Fibroblast of skin of scalp (primary cell): Measurements from ENCODE around the gene EIF4A2. TPM values are rescaled to one million over a fixed set of nuclear protein-coding genes. Genes with fewer than 3 reads are reported as not detected.
A peak's percentile ranks its signal among the peaks of the same experiment; 100 is the strongest.

Source experiments
- DNase-seq: peaks from one replicate; pipeline ENCODE4 v3.0.0-alpha.2; 2013
- polyA plus RNA-seq, 2 experiments: library from polyadenylated mRNA; unstranded; fragments of 120-200 nt; gene quantifications; one replicate each; pipeline ENCODE4 v1.2.1, GENCODE V29; 2013; ENCODE audit not compliant: insufficient read length in 2 of 2

The EIF4A2 gene
- 270 TPM for polyA plus RNA-seq (2013, experiment 1 of 2; ENCODE audit: insufficient read length)
- 286 TPM for polyA plus RNA-seq (2013, experiment 2 of 2; ENCODE audit: insufficient read length)

DNA sequence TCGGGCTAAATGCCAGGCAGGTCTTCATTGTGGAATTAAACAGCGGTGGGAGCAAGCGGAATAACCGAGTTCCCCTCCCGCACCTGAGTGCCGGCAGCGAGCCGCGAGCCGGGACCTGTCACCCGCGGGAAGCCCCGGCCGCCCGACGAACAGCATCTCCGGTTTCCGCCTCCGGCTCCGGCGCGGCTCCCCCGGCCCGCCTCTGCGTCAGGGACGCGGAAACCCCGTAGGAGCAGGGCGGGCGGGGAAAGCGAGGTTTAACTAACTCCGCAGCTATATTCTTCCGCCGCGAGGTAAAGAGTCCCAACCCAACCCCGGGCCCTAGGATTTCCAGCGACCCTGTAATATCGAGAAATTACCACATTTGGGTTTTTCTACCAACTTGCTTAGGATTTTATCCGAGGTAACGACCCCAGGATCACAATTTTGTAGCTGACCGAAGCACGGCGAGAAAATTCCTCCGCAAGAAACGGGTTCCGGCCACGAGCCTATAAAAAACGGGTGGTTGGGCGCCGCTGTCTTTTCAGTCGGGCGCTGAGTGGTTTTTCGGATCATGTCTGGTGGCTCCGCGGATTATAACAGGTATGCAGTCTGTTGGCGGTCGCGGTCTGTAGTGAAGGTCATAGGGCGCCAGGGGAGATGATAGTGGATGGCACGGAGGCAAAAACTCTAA, at the start of gene EIF4A2:
Gene EIF4A2 (plus strand): TSS at position 520 of the 673 bp plus-strand sequence. CDS start 34 bp downstream, at position 554.
- DNase-seq: peak; percentile 92

- no peak for DNase-seq
Measured at GRCh38 chr3:186742618-186743380, 40.6 kb upstream of the EIF4A2 start.

DNA sequence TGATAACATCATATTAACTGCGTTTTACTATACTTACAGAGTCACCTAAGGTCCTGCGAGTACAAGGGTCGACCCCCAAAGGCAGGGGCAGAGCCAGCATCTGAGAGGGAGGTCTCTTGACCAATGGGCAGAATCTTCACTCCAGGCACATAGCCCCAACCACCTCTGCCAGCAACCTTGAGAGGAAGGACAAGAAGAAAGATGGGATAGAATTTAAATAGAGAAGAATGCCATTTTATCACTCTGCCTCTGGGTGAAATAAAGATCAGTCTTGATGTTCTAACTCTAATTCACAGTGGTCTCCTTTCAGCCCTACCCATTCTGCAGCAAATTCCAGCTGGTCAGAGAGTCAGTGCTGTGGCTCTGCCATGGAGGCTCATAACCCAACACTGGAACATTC, 39.7 kb upstream of the EIF4A2 start:
- DNase-seq: no peak

DNA sequence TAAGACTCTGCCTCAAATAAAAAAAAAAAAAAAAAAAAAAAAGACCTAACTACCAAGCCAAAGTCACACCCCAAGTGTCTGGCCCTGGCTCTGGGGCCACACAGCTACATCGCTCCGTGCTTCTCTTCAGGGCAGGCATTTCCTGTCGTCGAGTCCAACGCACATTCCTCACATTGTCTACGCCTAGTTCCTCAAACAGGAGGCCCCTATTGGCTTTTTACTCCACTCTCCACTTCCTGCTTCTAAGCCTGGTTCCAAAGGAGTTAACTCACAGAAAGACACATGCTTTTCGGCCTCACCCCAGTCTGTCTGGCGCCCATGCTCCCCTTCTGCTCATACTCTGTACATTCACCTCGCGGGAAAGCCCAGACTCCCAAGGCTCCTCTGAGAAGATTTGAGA, 37.4 kb upstream of the EIF4A2 start:
- DNase-seq: peak; percentile 90

DNA sequence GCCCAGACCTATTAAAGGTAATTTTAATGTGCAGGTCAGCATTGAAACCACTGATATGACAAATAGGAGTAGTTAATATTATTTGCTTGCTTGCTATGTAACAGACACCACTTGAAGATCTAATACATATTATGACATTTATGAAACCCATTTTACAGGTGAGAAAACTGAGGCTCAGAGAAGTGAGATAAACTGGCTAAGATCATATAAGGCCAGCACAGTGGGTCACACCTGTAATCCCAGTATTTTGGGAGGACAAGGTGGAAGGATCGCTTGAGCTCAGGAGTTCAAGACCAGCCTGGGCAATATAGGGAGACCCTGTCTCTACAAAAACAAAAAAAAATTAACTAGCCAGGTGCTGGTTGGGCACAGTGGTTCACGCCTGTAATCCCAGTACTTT, 33.1 kb upstream of the EIF4A2 start:
- no peak for DNase-seq

DNA sequence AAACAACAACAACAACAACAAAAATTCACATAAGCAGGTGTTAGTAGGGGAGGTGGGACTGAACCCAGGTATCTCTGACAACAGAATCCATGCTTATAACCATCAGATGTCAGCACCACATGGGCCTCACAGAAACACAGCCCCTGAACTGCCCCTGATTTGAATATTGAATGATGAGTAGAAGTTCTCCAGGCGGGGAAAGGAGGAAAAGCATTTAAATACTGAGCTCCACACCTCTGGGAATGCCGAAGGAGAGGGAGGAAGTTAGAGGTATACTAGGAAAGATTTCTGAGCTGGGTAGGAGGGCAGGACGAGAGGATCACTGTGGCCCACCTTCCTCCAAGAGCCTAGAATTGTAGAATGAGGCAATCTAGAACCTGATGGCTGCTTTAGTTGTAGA, 31.9 kb upstream of the EIF4A2 start:
- no peak for DNase-seq

GRCh38 chr3:186754006-186754405, 29.4 kb upstream of the EIF4A2 start:
- DNase-seq: no peak

- DNase-seq: no peak
Measured at GRCh38 chr3:186754871-186755270, 28.5 kb upstream of the EIF4A2 start.

DNA sequence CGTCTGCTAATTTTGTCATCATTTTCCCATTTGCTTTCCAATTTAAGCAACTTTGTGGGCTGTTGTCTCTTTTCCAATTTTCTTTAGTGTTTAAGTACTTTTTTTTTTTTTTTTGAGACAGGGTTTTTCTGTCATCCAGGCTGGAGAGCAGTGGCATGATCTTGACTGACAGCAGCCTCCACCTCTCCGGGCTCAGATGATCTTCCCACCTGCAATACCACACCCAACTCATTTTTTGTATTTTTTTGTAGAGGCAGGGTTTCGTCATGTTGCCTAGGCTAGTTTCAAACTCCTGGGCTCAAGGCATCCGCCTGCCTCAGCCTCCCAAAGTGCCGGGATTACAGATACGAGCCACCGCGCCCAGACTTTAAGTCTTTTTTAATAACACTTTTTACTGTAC, 26.2 kb upstream of the EIF4A2 start:
- DNase-seq: no peak

DNA sequence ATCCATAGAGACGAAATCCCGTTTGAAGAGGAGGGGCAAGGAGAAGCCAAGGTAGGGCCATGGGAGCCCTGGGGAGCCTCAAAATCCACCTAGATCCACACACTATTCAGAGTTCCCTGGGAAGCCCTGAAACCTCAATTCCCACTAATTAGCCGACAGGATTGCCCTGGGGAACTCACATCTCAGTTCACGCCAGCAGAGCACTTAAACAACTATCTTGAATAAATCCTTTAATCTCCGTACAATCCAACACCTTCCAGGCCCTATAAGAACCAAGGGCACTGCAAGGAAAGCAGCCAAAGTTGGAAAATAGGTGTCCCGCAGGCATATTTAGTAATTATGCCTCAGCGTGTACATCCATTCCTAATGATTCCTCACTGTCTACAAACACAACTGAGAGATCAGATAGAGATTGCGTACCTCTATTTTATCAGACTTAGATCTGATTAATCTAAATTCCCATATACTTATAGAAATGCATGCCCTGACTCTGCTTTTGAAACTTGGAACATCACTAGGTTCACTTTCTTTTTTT, 25.6 kb upstream of the EIF4A2 start:
- DNase-seq: no peak

GRCh38 chr3:186759231-186759930, 24.0 kb upstream of the EIF4A2 start:
- DNase-seq: no peak

DNA sequence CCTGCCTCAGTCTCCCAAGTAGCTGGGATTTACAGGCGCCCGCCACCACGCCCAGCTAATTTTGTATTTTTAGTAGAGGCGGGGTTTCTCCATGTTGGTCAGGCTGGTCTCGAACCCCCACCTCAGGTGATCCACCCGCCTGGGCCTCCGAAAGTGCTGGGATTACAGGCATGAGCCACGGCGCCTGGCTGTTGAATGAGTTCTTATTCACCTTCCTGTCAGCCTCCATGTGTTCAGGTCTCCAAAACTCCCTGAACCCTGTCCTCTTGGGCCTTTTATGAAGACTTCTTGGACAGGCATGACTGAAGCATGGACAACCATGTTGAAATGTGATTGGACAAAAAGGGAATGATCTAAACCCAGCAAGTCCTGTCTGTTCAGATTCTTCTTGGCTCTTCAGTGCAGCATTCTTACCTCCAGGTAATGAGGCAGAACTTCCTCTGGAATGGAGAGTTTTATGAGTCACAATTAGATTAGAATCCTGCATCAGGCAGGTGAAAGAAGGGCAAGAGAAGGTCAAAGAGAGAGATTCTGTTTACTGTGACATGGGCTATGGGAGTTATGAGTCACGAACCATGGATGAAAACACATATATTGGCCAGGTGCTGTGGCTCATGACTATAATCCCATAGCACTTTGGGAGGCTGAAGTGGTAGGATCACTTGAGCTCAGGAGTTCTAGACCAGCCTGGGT, 23.1 kb upstream of the EIF4A2 start:
- DNase-seq: no peak

GRCh38 chr3:186760897-186761447, 22.4 kb upstream of the EIF4A2 start:
- DNase-seq: no peak

GRCh38 chr3:186772281-186772694, 11.1 kb upstream of the EIF4A2 start:
- no peak for DNase-seq

DNA sequence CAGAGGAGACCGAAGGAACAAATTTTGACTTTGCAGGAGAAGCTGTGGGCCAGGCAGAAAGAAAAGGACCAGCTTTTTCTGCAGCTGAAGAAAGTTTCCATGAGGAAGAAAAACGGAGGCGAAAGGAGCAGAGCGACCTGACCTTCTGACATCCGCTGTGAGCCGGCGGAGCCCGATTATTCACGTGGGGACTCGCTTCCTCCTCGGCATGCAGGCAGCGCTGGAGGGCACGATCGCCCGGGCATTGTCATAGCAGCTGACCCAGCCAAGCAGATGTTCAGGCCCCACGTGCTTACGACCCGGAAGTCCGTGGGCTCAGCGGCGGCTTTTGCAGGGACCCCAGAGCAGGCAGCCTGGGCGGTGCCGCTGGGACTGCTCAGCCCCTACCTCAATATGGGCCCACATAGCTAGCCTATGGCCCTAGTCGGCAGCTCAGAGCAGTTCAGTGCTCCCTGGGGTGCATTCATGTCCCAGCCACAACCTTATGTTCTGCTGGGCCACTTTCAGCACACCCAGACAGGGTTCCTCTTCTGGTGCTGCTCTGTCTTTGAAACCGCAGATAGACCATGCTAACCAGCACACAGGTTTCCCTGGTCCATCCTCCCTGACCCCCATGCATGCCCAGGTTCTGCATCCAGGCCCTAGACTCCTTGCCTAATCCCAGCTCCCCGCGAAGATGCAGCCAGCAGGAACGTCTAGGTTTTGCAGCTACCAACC, 10.5 kb upstream of the EIF4A2 start:
- DNase-seq: peak; percentile 31

- DNase-seq: peak; percentile 28
Measured at GRCh38 chr3:186775999-186776398, 7.4 kb upstream of the EIF4A2 start.

DNA sequence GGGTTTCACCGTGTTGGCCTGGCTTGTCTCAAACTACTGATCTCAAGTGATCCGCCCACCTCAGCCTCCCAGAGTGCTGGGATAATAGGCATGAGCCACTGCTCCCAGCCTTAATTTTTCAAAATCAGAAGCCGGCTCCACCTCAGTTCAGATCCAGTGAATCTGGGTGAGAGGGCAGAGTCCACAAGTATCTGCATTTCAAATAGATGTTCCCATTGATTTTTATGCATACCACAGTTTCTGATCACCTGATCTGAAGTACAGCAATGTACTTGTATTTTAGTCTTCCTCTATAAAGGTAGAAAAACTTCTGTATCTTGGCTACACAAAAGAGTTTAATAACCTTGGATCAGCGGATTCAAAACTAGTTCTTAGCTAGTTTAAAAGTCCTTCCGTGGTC, 4.2 kb upstream of the EIF4A2 start:
- DNase-seq: no peak

- no peak for DNase-seq
Measured at GRCh38 chr3:186782542-186783057, 777 bp upstream of the EIF4A2 start.

GRCh38 chr3:186783731-186784515, 546 bp downstream of the EIF4A2 start:
- peak; percentile 78 for DNase-seq

GRCh38 chr3:186784820-186785494, 1.6 kb downstream of the EIF4A2 start:
- DNase-seq: no peak
